ENCODE measurements around the gene KLHL35.

The KLHL35 gene

DNA sequence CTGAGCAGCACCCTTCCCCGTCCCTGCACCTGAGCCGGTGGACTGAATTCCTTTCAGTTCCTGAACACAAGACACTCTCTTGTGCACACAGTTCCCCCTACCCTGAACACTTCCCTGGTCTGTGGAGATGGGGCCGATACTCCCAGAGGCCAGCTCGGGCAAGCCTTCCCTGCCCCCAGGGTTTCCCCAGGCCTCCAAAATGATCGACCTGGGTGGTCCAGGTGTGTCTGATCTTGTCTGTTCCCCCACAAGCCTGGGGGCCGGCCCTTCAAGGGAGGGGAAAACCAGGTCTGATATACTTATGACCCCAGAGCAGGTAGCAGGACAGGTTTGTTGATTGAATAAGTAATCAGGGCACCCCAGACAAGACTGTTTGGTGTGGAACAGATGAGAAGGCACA is 40.7 kb upstream of the KLHL35 start:
- H3K27me3 Mint-ChIP-seq = no peaks in the 10 kb centered on the region
- no peak overlapping the region for H3K4me3 Mint-ChIP-seq
- H3K4me1 Mint-ChIP-seq = peaks cover 22% of the 10 kb centered on the region
- DNase-seq (no peak), ATAC-seq (no peak)
- no peak overlapping the region for H3K27ac Mint-ChIP-seq
- no peaks in the 10 kb centered on the region for H3K9me3 Mint-ChIP-seq

DNA sequence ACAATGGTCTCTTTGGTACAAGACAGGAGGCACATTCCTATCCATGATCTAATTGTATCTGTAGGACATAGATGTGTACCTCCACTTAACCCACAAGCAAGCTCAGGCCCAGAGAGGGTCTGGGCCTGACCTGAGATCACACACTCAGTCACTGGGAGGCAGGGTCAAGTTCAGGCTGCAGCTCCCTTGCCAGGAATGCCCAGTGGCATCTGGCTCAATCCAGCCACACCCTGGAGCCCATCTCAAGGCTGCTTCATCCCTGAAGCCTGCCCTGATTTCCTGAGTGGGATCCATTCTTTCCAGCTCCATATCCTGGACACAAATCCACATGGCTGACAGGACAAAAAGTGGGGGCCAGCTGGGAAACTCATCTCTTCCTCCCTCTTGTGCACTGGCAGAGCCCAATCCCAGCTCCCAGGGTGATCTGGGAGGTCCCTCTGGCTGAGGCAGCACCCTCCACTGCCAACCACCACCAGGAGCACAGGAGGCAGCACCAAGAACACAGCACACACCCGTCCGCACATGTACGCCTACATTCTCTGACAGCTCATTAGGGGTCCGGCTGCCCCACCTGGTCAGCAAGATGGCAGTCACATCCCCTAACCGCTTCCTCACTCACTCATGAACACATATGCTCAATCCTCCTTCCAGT is 39.2 kb upstream of the KLHL35 start:
- Mint-ChIP-seq H3K4me3 (no peak overlapping the region), H3K9me3 (no peaks in the 10 kb centered on the region), H3K27ac (no peak overlapping the region), H3K4me1 (peaks cover 22% of the 10 kb centered on the region), H3K27me3 (no peaks in the 10 kb centered on the region)
- ATAC-seq (no peak), DNase-seq (no peak)

GRCh38 chr11:75471176-75471973 is 38.4 kb upstream of the KLHL35 start:
- H3K4me1 Mint-ChIP-seq = peaks cover 22% of the 10 kb centered on the region
- ATAC-seq (no peak), DNase-seq (no peak)
- no peak overlapping the region for H3K27ac Mint-ChIP-seq
- H3K4me3 Mint-ChIP-seq = no peak overlapping the region
- no peaks in the 10 kb centered on the region for H3K27me3 Mint-ChIP-seq
- no peaks in the 10 kb centered on the region for H3K9me3 Mint-ChIP-seq

GRCh38 chr11:75470476-75471080 is 37.6 kb upstream of the KLHL35 start:
- Mint-ChIP-seq H3K4me1 (peaks cover 15% of the 10 kb centered on the region), H3K27ac (no peak overlapping the region), H3K4me3 (no peak overlapping the region), H3K9me3 (no peaks in the 10 kb centered on the region), H3K27me3 (no peaks in the 10 kb centered on the region)
- ATAC-seq = no peak
- DNase-seq = no peak

- Mint-ChIP-seq H3K4me1 (peaks cover 8% of the 10 kb centered on the region), H3K4me3 (no peak overlapping the region), H3K27ac (no peak overlapping the region), H3K9me3 (no peaks in the 10 kb centered on the region), H3K27me3 (no peaks in the 10 kb centered on the region)
- DNase-seq (no peak), ATAC-seq (no peak)
Observed at GRCh38 chr11:75469785-75470405, 36.9 kb upstream of the KLHL35 start.

- DNase-seq (no peak), ATAC-seq (no peak)
- Mint-ChIP-seq H3K4me3 (no peak overlapping the region), H3K4me1 (no peaks in the 10 kb centered on the region), H3K9me3 (no peaks in the 10 kb centered on the region), H3K27me3 (no peaks in the 10 kb centered on the region), H3K27ac (no peak overlapping the region)
Observed at GRCh38 chr11:75468534-75469340, 35.7 kb upstream of the KLHL35 start.

GRCh38 chr11:75467881-75468280 is 34.9 kb upstream of the KLHL35 start:
- Mint-ChIP-seq H3K4me1 (no peaks in the 10 kb centered on the region), H3K27me3 (no peaks in the 10 kb centered on the region), H3K9me3 (no peaks in the 10 kb centered on the region), H3K4me3 (no peak overlapping the region), H3K27ac (no peak overlapping the region)
- DNase-seq = no peak
- no peak for ATAC-seq

GRCh38 chr11:75467311-75467710 is 34.3 kb upstream of the KLHL35 start:
- ATAC-seq (no peak), DNase-seq (no peak)
- H3K4me3 Mint-ChIP-seq = no peak overlapping the region
- no peaks in the 10 kb centered on the region for H3K27me3 Mint-ChIP-seq
- peak overlapping the region in 1 of 2 donors; percentile 89 for H3K27ac Mint-ChIP-seq
- no peaks in the 10 kb centered on the region for H3K4me1 Mint-ChIP-seq
- H3K9me3 Mint-ChIP-seq = no peaks in the 10 kb centered on the region

GRCh38 chr11:75465701-75466531 is 32.9 kb upstream of the KLHL35 start:
- Mint-ChIP-seq H3K4me3 (no peak overlapping the region), H3K4me1 (no peaks in the 10 kb centered on the region), H3K9me3 (no peaks in the 10 kb centered on the region), H3K27me3 (no peaks in the 10 kb centered on the region), H3K27ac (peak overlapping the region in 1 of 2 donors; percentile 69)
- ATAC-seq (no peak), DNase-seq (no peak)

- Mint-ChIP-seq H3K9me3 (no peaks in the 10 kb centered on the region), H3K4me3 (no peak overlapping the region), H3K4me1 (no peaks in the 10 kb centered on the region), H3K27me3 (no peaks in the 10 kb centered on the region), H3K27ac (no peak overlapping the region)
- DNase-seq (no peak), ATAC-seq (no peak)
Observed at GRCh38 chr11:75463106-75463774, 30.2 kb upstream of the KLHL35 start.

- Mint-ChIP-seq H3K4me3 (no peak overlapping the region), H3K27ac (no peak overlapping the region), H3K27me3 (no peaks in the 10 kb centered on the region)
Observed at GRCh38 chr11:75462117-75462653, 29.2 kb upstream of the KLHL35 start.

DNA sequence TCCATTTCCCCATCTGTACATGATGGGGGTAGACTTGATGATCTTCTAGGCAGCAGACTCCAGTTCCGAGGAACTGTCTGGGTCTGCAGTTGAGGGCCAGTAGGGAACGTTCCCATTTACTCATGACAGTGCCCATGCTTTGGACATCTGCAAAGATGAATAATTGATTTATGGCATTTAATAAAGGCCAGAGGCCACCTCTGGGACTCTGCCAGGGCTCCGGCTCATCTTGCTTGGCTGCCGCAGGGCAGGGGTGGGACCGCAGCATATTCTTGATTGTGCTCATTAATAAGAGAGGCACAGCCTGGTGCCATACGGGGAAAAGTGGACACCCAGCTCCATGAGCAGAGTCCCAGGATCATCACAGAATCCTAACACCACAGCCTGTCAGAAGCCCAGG is 28.1 kb upstream of the KLHL35 start:
- ATAC-seq (no peak), DNase-seq (no peak)
- H3K9me3 Mint-ChIP-seq = no peaks in the 10 kb centered on the region
- H3K27ac Mint-ChIP-seq = no peak overlapping the region
- H3K4me3 Mint-ChIP-seq = no peak overlapping the region
- H3K27me3 Mint-ChIP-seq = no peaks in the 10 kb centered on the region
- no peaks in the 10 kb centered on the region for H3K4me1 Mint-ChIP-seq

More at GRCh38 chr11:75462117-75462653, 29.2 kb upstream of the KLHL35 start:
- ATAC-seq = no peak
- Mint-ChIP-seq H3K4me1 (no peaks in the 10 kb centered on the region), H3K9me3 (no peaks in the 10 kb centered on the region)
- DNase-seq = no peak

DNA sequence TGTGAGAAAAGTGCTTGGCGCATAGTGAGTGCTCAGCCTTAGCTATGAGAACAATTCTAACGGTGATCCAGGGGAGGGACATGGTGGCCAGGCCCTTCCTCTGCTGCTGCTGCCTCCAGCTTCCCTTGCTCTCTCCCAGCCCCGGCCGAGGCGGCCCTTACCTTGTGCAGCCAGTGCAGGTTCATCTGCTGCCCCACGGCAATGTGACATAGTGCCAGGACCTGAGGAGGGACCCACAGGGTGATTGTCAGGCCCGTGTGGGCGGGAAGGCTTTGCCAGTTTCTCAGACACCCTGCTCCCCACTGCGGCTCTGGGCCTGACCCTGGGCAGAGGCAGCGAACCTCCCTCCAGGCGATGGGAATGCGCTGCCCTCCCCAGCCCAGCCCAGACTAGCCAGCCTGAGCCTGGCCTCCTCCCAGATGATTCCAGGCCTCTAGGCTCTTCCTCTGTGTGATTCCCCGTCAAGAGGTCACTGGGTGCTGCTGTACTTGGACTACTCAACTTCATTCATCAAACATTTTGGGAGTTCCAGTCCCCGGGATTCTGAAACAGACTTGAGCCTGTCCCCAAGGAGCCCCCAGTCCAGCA is 23.7 kb upstream of the KLHL35 start:
- Mint-ChIP-seq H3K4me3 (no peak overlapping the region), H3K9me3 (no peaks in the 10 kb centered on the region), H3K27me3 (no peaks in the 10 kb centered on the region), H3K4me1 (no peaks in the 10 kb centered on the region), H3K27ac (no peak overlapping the region)
- ATAC-seq (no peak), DNase-seq (no peak)

DNA sequence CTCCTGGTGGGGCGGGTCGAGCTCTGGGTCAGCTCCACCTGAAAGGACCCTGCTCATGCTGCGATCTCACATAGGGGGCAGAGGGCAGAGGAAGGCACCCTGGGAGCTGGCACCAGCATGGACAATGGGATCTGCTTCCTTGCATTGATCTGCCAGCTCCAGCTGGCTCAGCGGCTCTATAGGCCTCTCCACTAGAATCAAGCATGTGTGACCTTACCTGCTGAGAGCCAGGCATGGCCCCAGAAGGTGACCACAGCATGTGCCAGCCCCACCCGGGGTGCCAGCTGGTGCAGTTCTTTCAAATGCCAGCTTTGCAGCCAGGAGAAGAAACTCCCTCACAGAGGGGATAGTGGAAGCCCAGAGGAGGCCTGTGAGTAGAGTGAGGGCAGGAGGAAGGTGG is 22.0 kb upstream of the KLHL35 start:
- ATAC-seq (no peak), DNase-seq (no peak)
- H3K9me3 Mint-ChIP-seq = no peaks in the 10 kb centered on the region
- H3K27ac Mint-ChIP-seq = no peak overlapping the region
- no peak overlapping the region for H3K4me3 Mint-ChIP-seq
- H3K4me1 Mint-ChIP-seq = no peaks in the 10 kb centered on the region
- no peaks in the 10 kb centered on the region for H3K27me3 Mint-ChIP-seq
